NCI-H2107 treated with DMSO at 0.1 percent for 48 hours (cell line): ENCODE results near the gene TOM1.

Experiments used
- DNase-seq: peaks from one replicate; lab custom pipeline; 2025; ENCODE audit not compliant: unreplicated experiment; lab: John Stamatoyannopoulos, UW

TOM1 gene

DNA sequence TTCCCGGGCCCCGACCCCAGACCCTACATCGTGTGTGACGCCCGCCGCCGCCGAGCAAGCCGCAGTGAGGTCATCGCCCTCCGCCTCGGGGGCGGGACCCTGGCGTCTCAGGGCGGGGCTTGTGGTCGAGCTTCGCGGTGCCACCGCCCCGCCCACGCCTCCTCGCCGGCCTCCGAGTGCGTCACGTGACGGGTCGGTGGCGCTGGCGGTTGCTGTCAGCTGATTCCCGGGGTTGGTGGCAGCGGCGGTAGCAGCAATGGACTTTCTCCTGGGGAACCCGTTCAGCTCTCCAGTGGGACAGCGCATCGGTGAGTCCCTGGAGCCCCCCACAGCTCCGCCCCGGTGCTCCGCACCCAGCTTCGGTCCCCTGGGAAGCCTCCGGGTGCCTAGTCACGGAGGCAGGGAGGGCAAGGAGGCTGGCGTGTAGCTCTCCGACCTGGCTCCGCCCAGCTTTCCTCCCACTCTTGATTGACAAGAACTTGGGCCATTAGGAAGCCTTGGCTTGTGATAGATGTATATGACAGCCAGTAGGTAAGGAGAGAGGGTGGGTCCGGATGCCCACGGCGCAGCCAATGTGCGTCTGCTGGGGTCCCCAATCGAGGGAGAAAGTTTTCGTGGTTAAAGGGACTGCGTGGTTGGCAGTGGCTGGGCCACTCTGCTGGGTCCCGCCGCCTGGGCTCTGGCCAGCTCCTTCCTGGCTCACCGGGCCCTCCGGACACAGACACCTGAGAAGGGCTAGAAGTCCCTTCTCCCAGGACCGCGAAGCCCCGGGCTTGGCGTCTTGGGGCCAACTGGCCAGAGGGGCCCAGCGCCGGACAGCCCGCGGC lies at the start of gene TOM1:
Gene TOM1 (plus strand): TSS at position 222 of the 827 bp plus-strand sequence. CDS start 35 bp downstream, at position 257.
- DNase-seq = peak; percentile 70

DNA sequence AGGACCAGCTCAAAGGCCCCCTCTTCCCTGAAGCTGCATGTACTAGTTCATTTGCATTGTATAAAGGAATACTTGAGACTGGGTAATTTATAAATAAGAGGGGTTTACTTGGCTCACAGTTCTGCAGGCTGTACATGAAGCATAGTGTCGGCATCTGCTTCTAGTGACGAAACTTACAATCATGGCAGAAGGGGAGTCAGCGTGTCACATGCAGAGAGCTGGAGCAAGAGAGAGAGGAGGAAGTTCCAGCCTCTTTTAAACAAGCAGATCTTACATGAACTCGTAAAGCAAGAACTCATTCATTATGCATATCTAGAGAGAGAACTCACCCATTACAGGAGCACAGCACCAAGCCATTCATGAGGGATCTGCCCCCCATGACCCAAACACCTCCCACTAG lies 49.5 kb upstream of the TOM1 start:
- DNase-seq = no peak

DNA sequence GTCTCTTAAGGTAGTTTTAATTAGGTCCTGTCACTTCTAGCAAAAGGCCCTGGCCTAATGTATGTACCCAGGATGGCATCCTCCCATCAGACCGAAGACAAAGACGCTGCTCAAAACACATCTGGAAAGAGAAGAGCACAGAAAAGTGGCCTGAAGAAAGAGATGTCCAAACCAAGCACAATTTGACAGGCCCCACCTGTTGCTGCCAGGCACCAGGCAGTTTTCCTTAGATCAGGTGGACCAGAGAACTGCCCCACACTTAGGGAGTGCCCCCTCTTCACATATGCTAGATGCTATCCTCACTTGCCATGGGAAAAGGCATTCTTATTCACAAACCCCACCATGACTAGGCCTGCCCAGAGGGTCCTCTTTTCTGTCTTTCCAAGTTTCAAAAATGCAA lies 45.7 kb upstream of the TOM1 start:
- no peak for DNase-seq

DNA sequence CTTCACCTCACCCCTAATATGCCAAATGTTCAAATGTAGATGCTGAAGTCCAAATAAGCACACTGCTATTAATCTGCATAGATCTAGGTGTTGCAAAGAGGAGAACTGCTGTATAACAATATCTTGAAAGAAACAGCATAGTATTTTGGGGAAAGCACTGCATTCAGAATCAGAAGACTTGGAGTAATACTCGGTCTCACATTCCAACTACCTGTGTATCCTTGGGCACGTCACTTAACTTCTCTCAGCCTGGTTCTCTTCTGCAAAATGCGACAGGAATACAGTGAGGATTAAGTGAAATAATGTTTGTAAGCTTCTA lies 42.7 kb upstream of the TOM1 start:
- DNase-seq = no peak

DNA sequence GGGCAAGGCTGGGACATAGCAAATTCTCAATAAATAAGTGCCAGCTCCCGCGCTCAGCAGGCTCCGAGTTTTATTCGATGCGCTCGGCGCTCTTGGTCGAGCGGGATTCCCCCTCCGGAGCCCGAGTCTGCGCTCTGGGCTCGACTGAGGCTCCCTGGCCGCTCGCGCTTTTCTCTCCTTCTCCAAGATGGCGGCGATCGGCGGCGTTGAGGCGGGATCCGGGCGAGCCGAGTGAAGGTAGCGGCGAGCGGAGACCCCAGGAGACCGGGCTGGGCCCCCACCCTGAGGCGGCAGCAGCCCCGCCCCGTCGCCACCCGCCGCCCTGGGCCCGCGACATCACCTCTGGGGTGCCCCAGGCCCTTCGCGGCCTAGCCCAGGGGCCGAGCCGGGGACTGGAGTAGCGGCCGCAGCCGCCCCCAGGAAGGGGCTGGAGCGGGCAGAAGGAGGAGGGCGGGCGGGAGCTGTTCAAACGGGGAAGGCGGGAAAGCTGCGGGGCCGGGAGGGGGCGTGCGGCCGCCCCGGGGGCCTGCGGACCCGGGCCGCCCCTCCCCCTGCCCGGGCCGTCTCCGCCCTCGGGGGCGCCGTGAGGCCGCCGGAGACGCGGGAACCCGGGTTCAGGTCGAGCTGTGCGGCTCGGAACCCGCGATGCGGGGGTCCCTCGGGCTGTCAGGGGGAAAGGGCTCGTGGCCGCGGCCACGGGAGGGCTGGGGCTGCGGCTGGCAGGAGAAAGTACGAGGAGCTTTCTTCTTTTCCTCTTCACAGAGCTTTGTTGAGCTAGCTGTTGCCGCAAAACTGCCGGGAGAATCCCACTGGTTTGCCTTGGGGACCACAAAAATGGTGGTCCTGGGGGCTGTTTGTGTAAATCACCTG lies 42.1 kb upstream of the TOM1 start, which contains the start of gene HMGXB4:
Gene HMGXB4 (plus strand): TSS at position 173 of the 870 bp plus-strand sequence. CDS start 4,898 bp downstream, outside the sequence.
- peak; percentile 45 for DNase-seq

DNA sequence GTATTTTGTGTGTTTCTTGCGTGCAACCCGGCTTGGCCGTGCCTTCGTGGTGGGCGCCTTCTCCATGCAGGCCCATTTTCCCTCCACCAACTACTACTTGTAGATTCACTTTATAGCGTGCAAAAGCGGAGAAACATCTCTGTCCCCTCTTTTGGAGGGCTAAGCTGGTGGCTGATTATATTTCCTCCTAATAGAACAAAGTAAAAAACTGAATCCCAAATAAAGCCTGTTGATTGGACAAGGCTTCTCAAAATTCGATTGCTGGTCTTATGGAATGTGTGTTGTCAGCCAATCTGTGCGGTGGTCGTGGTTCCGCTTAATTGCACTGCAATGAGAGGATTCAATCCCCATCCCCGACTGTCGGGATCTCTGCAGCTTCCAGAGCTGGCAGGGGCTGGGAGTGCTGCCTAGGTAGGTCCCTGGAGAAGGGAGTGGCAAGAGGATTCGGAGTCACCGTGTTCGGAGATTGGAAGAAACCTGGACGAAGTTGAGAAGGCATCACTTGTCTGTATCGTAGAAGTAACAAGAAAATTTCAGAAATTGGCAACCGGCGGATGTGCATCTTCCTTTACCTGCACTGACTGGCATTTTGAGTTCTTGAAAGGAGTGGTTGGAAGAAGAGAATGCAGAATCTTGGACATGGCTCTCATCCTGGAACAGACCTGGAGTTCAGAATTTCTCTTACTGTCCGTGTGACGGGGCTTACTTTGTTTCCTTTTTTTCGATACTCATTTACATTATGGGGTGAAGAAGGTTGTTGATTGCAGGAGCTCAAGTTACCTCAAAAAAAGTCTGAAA lies 41.3 kb upstream of the TOM1 start:
- no peak for DNase-seq

DNA sequence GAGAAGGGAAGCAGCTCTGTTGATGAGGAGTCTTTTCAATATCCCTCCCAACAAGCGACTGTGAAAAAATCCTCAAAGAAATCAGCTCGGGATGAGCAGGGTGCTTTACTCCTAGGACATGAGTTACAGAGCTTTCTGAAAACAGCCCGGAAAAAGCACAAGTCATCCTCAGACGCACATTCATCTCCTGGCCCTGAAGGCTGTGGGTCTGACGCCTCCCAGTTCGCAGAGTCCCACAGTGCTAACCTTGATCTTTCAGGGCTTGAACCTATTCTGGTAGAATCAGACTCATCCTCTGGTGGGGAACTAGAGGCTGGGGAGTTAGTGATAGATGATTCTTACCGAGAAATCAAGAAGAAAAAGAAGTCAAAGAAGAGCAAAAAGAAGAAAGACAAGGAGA lies 34.7 kb upstream of the TOM1 start:
- DNase-seq = no peak

DNA sequence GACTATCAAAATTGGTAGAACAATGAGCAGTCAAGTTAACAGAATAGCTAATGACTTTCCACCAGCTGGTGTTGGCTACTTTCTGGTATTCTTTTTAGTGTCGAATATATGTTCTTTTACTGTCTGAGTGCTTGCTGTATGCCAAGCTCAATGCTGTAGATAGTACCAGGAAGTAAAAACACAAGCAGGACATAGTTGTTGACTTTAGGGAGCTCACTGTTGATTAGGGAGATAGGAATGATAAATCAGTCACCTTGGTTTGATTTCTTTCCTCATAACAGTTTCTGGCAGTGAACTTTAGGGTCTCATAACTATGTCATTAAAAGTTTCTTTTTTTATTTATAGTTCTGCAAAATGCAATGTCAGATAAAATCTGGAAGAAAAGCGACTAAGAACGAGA lies 33.4 kb upstream of the TOM1 start:
- no peak for DNase-seq

DNA sequence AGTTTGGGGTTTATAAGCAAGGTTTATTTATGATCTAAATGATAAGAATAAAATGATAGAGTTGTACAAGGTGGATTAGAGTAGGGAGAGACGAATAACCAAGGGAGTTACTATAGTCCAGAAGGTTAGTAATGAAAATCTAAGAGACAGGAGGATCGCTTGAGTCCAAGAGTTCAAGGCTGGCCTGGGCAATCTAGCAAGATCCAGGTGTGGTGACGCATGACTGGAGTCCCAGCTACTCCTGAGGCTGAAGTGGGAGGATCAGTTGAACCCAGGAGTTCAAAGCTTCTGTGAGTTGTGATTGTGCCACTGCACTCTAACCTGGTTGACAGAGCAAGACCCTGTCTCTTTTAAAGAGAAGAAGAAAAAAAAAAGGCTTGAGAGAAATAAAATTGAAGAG lies 30.1 kb upstream of the TOM1 start:
- DNase-seq = no peak

DNA sequence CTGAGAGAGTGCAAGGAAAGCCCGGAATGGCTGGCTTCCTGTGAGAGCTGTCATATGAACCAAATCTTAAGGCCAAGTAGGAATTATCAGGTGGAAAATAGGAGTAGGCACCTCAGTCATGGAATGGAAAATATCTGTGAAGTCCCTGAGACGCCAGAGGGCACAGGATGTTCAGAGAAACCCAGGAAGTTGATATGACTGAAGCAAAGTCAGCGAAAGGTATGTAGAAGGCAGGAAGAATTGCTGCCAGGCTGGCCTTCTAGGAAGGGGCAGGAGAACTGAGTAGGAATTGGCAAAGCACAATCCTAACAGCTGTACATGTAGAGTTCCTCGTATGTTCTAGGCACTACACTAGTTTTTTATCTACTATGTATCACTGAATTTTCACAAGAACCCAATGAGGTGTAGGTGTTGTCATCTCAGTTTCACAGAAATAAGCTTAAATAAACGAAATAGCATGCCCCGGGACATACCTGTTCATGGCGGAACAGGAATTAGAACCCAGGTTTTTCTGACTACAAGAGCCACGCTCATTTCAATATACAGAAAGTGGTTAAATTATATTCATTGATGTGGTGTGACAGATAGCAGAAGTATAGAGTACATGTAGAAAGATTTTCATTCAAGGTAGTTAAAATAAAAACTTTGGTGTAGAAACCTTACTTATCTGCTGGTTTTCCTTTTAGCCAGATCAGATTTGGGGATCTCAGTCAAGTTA lies 25.4 kb upstream of the TOM1 start:
- DNase-seq = no peak

DNA sequence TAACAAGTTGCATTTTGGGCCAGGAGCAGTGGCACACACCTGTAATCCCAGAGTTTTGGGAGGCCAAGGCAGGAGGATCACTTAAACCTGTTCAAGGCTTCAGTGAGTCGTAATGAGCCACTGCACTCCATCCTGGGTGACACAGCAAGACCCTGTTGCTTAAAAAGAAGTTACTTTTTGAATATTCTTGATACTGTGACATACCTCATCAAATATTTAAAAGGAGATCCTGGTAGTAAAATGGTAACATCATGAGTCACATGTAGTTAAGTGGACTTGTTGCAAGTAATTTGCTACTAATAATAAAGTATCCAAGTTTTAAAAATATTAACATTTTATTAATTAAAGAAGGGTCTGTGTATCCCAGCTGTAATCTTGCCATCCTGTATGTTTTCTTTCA lies 24.1 kb upstream of the TOM1 start:
- no peak for DNase-seq

DNA sequence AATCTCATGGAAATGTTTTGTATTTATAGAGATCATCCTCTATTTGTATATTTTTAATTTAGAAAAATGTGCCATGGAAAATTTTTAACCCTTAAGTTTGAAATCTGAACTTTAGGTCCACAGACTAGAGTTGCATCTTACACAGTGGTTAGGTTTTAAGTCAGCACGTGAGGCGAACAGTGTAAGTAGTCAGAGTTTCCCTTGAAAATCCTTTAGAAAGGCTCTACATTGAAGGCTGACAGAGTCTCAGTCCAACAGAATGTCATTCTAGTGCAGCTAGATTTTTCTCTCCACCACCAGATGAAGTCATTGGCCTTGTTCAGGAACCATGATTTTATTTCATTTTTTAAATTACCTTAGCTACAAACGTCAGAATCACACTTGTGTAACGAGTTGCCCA lies 23.7 kb upstream of the TOM1 start:
- no peak for DNase-seq

DNA sequence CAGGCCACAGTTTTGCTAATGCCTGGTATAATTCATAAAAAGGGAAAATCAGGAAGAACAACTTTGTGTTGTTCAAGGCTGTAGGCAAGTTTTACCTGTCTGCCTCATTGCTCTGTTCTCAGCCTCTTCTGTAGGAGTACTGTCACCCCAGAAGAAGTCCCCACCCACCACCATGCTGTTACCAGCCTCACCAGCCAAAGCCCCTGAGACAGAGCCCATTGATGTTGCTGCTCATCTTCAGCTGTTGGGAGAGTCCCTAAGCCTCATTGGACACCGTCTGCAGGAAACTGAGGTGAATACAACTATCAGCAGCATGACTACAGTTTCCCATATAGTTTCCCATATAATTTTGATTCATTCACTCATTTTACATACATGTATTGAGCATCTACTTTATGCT lies 11.6 kb upstream of the TOM1 start:
- no peak for DNase-seq

DNA sequence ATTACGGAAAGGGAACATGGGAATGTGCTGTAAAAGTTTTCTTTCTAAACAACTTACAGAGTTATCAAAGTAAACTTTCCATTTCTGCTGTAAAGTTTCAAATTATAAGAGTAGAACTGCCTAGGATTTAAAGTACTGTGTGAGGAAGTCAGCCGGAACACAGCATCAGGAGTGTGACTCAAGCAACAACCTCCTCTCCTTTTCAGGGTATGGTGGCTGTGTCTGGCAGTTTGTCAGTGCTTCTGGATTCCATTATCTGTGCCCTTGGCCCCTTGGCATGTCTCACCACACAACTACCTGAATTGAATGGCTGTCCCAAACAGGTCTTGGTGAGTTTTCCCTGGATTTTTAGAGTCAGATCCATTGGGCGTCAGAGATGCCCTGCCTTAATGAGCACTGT lies 6.9 kb upstream of the TOM1 start:
- DNase-seq = no peak

DNA sequence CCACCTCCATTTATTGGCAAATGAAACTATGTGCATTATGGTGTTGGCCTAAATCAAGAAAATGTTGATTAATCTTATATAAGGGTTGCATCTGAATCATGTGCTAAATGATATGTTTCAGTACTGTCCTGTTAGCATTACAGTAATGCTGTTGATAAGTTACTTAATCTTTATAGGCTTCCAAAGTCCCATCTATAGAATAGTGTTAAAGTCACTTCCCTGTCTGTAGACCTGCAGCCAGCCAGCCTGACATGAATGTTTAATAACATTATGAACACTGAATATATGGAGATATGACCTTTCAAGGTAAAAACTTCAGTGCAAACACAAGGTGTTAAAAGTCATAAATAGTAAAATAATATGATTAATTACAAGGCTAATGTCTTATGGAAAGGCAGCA lies 3.6 kb upstream of the TOM1 start:
- no peak for DNase-seq

DNA sequence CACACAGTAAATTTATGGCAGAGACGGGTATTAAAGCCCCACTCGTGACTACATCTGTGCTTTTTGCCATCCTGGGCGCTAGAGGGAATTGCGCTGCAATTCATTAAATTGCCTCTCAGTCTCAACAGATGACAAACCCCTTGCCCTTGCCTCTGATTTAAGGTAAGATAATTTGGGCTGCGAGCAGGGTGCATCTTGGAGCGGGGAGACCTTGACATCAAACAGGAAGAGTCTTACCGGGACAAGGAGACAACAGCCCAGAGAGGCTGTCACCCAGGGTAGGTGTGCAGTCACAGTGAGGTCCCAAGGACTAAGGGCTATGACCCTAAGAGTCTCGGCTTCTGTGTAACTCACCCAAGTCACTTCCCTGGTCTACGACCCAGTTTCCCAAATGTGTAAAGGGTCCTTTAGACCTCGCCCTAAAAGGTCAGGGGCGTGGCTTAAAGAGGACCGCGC lies 449 bp upstream of the TOM1 start:
- DNase-seq = no peak

DNA sequence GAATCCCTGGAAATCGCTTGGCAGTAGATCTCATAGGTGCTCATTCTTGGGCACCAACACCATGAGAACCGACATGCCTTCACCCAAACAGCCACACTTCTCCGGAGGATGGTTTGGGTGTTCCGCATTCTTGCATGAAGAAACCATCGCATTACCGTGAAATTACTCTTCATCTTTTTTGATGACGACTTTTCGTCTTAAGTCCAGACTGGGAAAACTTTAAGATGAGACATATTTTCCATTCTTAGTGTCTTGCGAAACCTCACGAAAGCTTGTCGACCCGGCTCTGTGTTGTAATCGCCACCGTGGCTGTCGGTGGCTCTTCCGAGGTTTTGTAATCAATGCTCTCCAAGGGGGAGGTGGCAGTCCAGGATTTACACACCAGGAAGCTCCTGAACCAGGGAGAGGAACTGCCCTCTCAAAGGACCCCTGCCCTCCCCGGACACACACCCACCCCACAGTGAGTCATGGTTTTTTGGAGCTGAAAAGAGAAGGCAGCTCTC lies 1.7 kb downstream of the TOM1 start:
- no peak for DNase-seq

DNA sequence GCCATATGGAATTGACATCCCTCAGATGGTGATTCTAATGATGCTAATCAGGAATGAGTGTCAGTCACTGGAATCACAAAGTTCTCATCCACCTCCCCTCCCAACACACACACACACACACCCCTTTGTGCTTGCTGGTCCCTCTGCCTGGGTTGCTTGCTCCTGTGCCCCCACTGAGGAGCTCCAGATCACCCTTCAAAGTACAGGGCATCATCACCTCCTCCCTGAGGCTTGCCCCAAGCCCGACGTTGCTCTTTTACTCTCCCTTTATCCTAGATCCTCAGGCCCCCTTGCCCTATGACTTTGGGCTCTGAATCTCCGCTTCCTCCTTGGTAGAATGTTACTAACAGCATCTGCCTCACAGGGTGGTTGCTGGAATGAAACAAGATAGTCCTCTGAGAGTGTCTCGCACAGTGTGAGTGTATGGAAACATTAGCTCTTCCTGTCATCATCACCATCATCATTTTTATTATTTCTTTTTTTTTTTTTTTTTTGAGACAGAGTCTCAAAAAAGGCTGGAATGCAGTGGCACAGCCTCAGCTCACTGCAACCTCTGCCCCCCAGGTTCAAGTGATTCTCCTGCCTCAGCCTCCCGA lies 3.4 kb downstream of the TOM1 start:
- DNase-seq = no peak

DNA sequence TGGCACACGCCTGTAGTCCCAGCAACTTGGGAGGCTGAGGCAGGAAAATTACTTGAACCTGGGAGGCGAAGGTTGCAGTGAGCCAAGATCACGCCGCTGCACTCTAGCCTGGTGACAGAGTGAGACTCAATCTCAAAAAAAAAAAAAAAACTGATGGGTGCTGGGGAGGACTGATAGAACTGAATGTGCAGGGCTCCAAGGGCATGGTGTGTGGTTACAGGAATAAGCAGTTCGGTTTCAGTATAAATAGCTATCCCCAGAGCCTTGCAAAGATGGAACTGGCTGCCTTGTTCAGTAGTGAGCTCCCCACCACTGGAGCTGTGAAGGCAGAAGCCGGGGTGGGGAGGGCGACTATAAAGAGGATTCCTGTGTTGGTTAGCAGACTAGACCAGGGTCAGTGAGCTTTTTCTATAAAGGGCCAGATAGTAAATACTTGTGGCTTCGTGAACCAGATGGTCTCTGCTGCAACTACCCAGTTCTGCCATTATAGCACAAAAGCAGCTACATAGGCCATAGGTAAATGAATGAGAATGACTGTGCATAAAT lies 5.9 kb downstream of the TOM1 start:
- DNase-seq = no peak
